DMS153 treated with DMSO at 0.1 percent for 48 hours (cell line): ENCODE measurements around the gene ACAD9.

Experiments
- DNase-seq: peaks from one replicate; lab custom pipeline; 2025; ENCODE audit not compliant: unreplicated experiment; lab: John Stamatoyannopoulos, UW

ACAD9 gene

DNA sequence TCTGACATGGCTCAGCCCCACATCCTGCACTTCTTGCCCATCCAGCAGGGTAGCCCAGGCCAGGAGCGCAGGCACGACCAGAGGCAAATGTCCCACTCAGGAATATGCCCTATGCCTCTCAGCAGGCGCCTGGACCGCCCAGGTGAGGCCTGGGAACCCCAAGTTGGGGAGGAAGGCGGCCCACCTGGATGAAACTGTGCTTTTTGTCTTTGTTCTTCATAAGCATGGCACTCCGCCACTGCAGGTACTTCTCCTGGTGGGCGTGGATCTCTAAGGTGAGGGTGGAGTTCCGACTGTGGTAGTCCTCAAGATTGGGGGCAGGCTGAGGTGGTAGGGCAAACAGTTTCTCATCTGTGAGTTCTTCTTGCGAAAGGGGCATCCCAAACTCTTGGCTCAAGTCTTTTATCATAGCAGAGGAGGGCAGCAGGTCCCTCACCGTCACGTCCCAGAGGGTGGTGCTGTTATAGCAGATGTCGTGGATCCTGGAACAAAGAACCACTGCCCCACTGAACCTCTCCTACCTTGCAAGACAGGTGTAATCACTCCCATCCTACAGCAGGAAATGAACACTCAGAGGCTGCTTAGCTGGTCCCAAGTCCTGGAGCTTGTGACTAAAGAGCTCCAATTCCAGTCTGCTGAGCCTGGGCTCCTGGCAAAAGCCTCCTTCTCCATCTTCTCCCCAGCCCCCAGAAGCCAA lies 53.2 kb downstream of the ACAD9 start:
- DNase-seq, result no peak

DNA sequence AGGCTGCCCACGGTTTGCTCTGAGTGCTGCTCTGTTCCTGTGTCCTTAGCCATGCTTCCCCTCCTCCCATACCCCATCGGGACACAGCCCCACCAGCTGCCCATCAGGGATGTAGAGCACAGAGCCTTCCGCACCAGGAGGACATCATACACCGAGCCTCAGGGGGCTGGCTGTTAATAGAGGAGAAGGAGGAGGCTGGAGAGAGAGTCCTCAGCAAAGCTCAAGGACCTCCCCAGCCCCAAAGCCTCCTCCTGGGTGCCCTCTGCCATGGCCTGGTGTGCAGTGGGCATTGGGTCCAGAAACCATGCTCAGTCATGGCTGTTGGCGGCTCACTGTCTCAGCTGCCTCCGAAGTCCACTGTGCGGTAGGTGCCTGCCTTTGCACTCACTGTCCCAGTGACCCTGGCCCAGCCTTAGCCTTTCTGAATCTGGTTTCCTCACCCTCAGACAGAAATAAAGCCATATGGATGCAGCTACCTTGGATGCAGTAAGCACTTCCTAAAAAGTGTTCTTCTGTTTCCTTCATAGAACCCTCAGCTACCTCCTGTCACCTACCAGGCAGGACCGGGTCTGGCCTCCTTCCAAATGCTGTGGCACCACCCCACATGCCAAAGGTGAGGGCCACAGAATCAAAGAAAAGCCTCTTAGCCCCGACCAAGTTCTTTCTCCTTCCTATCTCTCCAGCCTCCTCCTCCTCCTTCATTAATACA lies 53.9 kb downstream of the ACAD9 start:
- DNase-seq, result no peak

DNA sequence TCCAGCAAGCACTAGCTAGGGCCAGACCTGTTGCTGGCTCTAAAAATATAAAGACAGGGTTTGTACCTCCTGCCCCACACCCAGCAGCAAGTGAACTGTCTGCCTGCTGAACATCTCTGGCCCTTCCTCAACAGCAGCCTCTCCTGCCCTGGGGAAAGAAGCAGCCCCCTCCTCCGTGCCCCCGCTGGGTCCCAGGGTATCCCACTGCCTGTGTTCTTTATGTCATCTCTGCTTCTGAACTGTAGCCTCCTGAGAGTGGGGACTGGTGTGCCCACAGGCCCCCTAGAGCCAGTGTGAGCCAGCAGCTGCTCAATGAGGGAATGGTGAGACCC lies 54.5 kb downstream of the ACAD9 start:
- no peak for DNase-seq

DNA sequence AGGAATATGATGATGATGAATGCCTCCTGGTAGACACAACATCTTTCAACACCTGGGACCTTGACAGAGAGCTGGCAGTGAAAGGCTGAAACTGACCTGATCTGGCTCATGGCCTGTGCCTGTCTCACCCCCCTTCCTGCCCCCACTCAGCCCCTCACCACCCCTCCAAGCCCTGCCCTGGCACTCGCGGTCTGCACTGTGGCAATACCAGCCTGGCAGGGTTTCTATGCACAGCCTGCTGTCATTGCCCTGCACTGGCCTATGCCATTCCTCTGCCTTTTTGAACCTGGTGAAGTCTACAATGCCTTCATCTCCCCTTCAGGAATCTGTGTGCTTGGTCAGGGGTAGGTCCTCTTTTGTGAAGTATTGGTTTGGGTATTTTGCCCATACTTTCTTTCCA lies 56.5 kb downstream of the ACAD9 start:
- no peak for DNase-seq

DNA sequence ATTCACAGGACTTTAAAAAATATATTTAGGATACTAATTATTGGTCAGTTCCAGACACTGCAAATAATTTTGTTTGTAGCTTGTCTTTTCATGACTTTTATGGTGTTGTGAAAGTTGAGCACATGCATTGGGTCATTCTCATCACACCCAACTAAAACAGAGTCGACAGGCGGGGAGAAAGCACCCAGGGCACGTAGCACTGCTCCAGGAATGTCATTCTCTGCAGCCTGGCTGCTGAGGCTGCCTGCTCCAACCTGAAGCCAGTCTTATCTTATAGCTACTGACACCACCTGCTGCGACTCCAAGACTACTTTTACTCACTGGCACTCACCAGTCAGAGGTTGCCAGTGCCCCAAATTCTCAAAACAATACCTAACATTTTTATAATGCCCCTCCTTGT lies 56.9 kb downstream of the ACAD9 start:
- DNase-seq, result no peak

DNA sequence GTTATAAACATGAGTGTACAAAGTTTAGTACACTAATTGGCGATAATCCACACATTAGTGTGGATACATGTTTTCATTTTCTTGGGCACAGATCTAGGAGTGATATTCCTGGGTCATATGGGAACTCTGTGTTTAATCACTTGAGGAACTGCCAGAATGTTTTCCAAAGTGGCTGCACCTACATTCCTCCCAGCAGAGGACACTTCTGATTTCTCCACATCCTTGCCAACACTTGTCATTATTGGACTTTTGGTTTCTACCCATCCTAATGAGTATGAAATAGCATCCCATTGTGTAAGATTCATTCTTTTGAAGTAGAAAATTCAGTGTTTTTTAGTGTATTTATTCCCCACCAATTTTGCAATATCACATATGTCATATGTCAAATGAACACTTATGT lies 60.8 kb downstream of the ACAD9 start:
- no peak for DNase-seq

DNA sequence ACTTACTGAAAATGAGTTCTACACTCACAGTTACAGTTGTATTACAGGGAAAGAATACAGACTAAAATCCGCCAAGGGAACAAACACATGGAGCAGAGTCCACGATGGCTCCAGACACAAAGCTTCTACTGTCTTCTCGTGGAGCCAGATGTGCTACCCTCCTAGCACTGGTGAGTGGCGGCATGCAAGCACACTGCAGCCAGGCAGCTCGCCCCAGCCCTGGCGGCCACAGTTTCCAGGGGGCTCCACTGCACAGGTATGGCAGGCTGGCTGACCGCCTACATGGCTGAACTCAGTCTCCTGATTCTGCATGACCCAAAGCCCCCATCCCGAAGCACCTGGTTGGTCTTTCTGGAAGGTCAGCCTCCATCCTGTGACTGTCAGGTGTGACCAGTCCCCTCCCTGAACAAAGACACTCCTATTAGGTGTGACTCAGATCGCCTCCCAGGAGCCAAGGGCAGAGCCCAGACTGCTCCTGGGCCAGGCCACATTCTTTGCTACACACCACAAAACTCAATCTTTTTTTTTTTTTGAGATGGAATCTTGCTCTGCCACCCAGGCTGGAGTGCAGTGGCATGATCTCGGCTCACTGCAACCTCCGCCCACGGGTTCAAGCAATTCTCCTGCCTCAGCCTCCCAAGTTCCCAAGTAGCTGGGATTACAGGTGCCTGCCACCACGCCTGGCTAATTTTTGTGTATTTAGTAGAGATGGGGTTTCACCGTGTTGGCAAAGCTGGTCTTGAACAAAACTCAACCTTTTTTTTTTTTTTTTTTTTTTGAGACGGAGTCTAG lies 62.9 kb downstream of the ACAD9 start:
- DNase-seq, result no peak

DNA sequence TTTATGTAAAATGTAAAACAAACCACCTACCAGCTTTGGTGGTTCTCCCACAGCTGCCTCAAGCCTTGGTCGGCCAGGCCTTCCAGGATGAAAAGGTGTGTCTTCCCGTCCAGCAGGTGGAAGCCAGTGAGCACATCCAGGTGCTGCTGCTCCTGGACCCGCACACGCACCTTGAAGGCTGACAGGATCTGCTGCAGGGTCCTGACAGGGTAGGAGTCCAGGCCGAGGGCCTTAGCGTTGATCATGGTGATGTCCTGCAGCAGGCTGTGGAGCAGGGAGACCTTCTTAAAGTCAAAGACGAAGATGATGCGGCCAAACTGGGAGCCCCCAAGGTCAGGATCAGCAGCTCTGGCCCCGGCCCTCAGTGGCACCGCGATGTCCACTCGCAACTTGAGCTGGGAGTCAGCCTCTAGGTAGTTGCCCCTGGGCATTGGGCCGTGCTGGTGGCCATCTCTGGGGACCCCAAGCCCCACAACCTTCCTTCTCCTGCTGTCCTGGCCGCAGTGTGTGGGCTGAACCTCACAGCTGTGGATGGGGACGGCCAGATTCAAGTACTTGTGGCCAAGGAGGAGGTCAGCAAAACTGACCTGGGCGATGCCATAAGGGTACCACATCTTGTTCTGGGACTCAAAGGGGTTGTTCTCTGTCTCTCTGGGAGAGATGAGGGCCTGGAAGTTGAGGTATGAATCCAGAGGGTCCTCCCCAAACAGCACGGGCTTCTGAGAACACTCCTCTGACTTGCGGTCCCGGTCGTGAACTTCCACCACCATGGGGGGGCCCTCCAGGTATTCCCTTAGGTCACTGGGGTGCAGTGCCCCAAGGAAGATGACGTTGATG lies 65.8 kb downstream of the ACAD9 start:
- no peak for DNase-seq

DNA sequence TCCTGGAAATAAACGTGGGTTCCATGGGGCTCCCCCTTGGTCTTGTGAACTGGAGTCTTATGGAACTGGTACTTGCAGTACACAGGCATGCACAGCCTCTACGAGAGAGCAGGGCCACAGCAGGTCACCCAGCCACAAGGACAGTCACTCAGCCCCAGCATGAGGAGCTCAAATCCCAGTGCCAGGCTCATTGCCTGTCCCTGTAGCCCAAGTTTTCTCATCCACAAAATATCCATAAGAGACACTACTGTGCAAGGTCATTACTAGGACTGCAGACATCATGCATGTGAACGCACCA lies 66.4 kb downstream of the ACAD9 start:
- DNase-seq, result no peak

DNA sequence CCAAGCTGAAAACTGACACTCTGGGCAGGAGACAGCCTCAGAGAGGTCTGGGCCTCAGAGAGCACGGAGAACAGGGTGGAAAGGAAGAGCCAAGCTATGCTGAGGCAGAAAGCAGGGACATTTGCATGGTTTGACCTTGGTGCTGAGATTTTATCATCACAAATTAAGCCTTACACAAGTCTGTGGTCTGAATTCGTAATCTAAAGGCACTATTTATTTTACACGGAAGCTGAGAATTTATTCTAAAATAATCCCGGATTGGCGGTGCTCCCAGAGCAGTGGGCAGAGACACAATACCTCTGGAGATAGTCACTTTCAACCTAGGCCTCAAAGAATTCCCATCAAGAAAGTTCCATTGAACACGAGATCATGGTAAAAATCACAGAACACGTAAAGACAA lies 67.0 kb downstream of the ACAD9 start:
- DNase-seq, result no peak

DNA sequence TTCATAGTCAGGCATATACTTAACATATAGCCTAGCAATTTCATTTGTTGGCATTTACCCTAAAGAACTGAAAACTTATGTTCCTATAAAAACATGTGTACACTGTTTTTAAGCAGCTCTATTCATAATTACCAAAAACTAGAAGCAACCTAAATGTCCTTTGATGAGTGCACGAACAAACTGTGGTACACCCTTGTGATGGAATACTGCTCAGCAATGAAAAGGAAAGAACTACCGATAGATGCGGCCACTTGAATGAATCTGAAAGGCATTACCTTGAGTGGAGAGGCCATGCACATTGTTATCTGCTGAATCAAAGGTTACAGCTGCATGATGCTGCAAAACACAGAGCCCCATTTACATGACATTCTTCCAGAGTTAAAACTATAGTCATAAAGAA lies 69.7 kb downstream of the ACAD9 start:
- DNase-seq, result no peak

DNA sequence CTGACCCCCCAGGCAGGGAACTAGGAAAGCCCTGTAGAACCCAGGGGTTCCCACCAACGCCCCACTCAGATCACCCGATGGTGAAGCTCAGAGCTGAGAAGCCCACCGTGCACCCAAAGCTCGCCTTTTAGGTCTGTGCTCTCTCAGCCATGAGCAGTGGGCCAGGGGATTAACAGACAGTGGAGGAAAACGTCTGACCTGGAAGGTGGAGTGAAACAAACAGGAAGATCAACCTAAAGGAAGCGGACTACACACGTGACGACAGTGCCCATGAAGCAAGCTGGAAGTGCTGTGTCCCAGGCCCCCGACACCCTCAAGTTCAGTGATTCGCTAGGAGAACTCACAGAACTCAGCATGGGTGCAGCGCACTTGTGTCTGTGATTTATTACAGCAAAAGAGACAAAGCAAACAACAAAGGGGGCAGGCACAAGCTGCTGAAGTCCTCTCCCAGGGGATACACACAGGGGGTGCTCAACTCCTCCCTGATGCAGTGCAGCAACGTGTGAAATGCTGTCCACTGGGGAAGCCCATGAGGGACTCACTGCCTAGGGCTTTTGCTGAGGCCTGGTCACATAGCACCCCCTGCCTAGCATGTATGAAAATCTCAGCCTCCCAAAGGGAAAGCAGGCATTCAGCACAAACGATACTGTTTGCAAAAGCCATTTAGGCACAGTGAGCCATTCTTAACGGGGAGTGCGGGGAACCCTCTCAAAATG lies 71.0 kb downstream of the ACAD9 start:
- DNase-seq, result peak; percentile 51

DNA sequence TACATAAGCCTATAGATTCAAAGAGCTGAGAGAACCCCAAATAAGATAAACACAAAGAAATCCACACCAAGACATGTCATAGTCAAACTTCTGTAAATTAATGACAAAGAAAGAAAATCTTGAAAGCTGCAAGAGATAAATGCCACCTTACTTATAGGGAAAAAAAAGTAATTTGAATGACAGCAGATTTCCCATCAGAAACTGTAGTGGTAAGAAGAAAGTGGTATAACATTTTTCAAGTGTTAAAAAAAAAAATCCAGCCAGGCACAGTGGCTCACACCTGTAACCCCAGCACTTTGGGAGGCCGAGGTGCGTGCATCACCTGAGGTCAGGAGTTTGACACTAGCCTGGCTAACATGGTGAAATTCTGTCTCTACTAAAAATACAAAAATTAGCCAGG lies 77.0 kb downstream of the ACAD9 start:
- DNase-seq, result no peak
